Activated T-helper 2 cell treated with anti-CD3 and anti-CD28 coated beads, Interferon-gamma antibody, Interleukin-2, Interleukin-4, amounts not matched to agents 10 μg/mL and 5 μg/mL and 100 μg/mL, durations not matched to agents 14 hours and 24 hours and 36 hours (primary cell): ENCODE results near the gene ATP10B. TPM values are rescaled to one million over a fixed set of nuclear protein-coding genes. Genes with fewer than 3 reads are reported as not detected.

Source experiments
- DNase-seq: peaks from one replicate; pipeline ENCODE4 v3.0.0; 2021; ENCODE audit warnings: low spot score
- H3K27ac Mint-ChIP-seq: one replicate; pipeline ENCODE4 v1.8.0; 2021; ENCODE audit warnings: mixed read lengths
- H3K27me3 Mint-ChIP-seq: one replicate; pipeline ENCODE4 v1.8.0; 2021; ENCODE audit warnings: low read depth, mixed read lengths
- H3K36me3 Mint-ChIP-seq: one replicate; pipeline ENCODE4 v1.8.0; 2021; ENCODE audit warnings: low read depth, mixed read lengths
- H3K4me1 Mint-ChIP-seq: one replicate; pipeline ENCODE4 v1.8.0; 2021; ENCODE audit warnings: low read depth, mixed read lengths
- H3K4me3 Mint-ChIP-seq: one replicate; pipeline ENCODE4 v1.8.0; 2021; ENCODE audit warnings: low read depth, mild to moderate bottlenecking, moderate library complexity, mixed read lengths
- H3K9me3 Mint-ChIP-seq: one replicate; pipeline ENCODE4 v1.8.0; 2021; ENCODE audit warnings: mixed read lengths
- intact Hi-C: fragments of 100-400 bp; cut with micrococcal nuclease; formaldehyde crosslinking; loops from one replicate; pipeline ENCODE4 v1.15.1; 2023
- total RNA-seq: library from RNA; stranded (reverse); gene quantifications from 2 replicates; pipeline ENCODE4 v1.2.3, GENCODE V29; 2022

The ATP10B gene
- total RNA-seq, 1 donor from 2014 or later: not detected

- Mint-ChIP-seq H3K27me3 (peaks cover 4% of the 10 kb centered on the region), H3K9me3 (no peaks in the 10 kb centered on the region), H3K36me3 (no peaks in the 10 kb centered on the region), H3K4me1 (no peaks in the 10 kb centered on the region), H3K27ac (no peak overlapping the region), H3K4me3 (no peak overlapping the region)
- no peak for DNase-seq
- intact Hi-C loops: no loop called here
Measured at GRCh38 chr5:160627921-160628618, 223.9 kb downstream of the ATP10B start.

- Mint-ChIP-seq H3K27me3 (peaks cover 9% of the 10 kb centered on the region), H3K27ac (no peak overlapping the region), H3K4me1 (no peaks in the 10 kb centered on the region), H3K9me3 (no peaks in the 10 kb centered on the region), H3K4me3 (no peak overlapping the region), H3K36me3 (no peaks in the 10 kb centered on the region)
- intact Hi-C loops: no loop called here
- DNase-seq: no peak
Measured at GRCh38 chr5:160626322-160626721, 225.7 kb downstream of the ATP10B start.

GRCh38 chr5:160621526-160621925 lies 230.5 kb downstream of the ATP10B start:
- H3K4me3 Mint-ChIP-seq: no peak overlapping the region

GRCh38 chr5:160620401-160620800 lies 231.6 kb downstream of the ATP10B start:
- Mint-ChIP-seq H3K9me3 (no peaks in the 10 kb centered on the region), H3K36me3 (no peaks in the 10 kb centered on the region), H3K4me1 (no peaks in the 10 kb centered on the region), H3K27ac (no peak overlapping the region), H3K4me3 (no peak overlapping the region), H3K27me3 (peaks cover 7% of the 10 kb centered on the region)
- DNase-seq: no peak
- intact Hi-C loops: no loop called here

More at GRCh38 chr5:160621526-160621925, 230.5 kb downstream of the ATP10B start:
- intact Hi-C loops: no loop called here
- DNase-seq: no peak
- H3K9me3 Mint-ChIP-seq: no peaks in the 10 kb centered on the region
- H3K36me3 Mint-ChIP-seq: no peaks in the 10 kb centered on the region
- H3K4me1 Mint-ChIP-seq: no peaks in the 10 kb centered on the region
- peaks cover 7% of the 10 kb centered on the region for H3K27me3 Mint-ChIP-seq
- H3K27ac Mint-ChIP-seq: no peak overlapping the region

- DNase-seq: no peak
- Mint-ChIP-seq H3K9me3 (no peaks in the 10 kb centered on the region), H3K36me3 (no peaks in the 10 kb centered on the region), H3K27ac (no peak overlapping the region), H3K4me1 (no peaks in the 10 kb centered on the region), H3K27me3 (peaks cover 5% of the 10 kb centered on the region), H3K4me3 (no peak overlapping the region)
- intact Hi-C loops: no loop called here
Measured at GRCh38 chr5:160619381-160619780, 232.6 kb downstream of the ATP10B start.

GRCh38 chr5:160618286-160618685 lies 233.7 kb downstream of the ATP10B start:
- Mint-ChIP-seq H3K36me3 (no peaks in the 10 kb centered on the region), H3K27me3 (peaks cover 5% of the 10 kb centered on the region), H3K4me1 (no peaks in the 10 kb centered on the region), H3K27ac (no peak overlapping the region), H3K4me3 (no peak overlapping the region), H3K9me3 (no peaks in the 10 kb centered on the region)
- no peak for DNase-seq
- intact Hi-C loops: no loop called here

GRCh38 chr5:160616712-160617497 lies 235.1 kb downstream of the ATP10B start:
- H3K4me3 Mint-ChIP-seq: no peak overlapping the region
- no peaks in the 10 kb centered on the region for H3K4me1 Mint-ChIP-seq
- intact Hi-C loops: no loop called here
- no peak overlapping the region for H3K27ac Mint-ChIP-seq
- H3K27me3 Mint-ChIP-seq: no peaks in the 10 kb centered on the region
- no peaks in the 10 kb centered on the region for H3K9me3 Mint-ChIP-seq
- DNase-seq: no peak
- H3K36me3 Mint-ChIP-seq: no peaks in the 10 kb centered on the region

- Mint-ChIP-seq H3K4me1 (no peaks in the 10 kb centered on the region), H3K9me3 (no peaks in the 10 kb centered on the region), H3K4me3 (no peak overlapping the region), H3K27ac (no peak overlapping the region), H3K27me3 (peaks cover 2% of the 10 kb centered on the region), H3K36me3 (no peaks in the 10 kb centered on the region)
- no peak for DNase-seq
- intact Hi-C loops: no loop called here
Measured at GRCh38 chr5:160614136-160614535, 237.9 kb downstream of the ATP10B start.

GRCh38 chr5:160605266-160605665 lies 246.7 kb downstream of the ATP10B start:
- H3K4me3 Mint-ChIP-seq: no peak overlapping the region
- H3K27me3 Mint-ChIP-seq: no peaks in the 10 kb centered on the region
- no peak overlapping the region for H3K27ac Mint-ChIP-seq
- no peak for DNase-seq
- no peaks in the 10 kb centered on the region for H3K9me3 Mint-ChIP-seq
- intact Hi-C loops: no loop called here
- no peaks in the 10 kb centered on the region for H3K4me1 Mint-ChIP-seq
- no peaks in the 10 kb centered on the region for H3K36me3 Mint-ChIP-seq

- Mint-ChIP-seq H3K9me3 (no peaks in the 10 kb centered on the region), H3K27ac (no peak overlapping the region), H3K4me3 (no peak overlapping the region), H3K4me1 (no peaks in the 10 kb centered on the region), H3K27me3 (no peaks in the 10 kb centered on the region), H3K36me3 (no peaks in the 10 kb centered on the region)
- DNase-seq: no peak
- intact Hi-C loops: no loop called here
Measured at GRCh38 chr5:160604484-160604883, 247.5 kb downstream of the ATP10B start.

GRCh38 chr5:160602744-160603143 lies 249.3 kb downstream of the ATP10B start:
- DNase-seq: no peak
- Mint-ChIP-seq H3K9me3 (no peaks in the 10 kb centered on the region), H3K27ac (no peak overlapping the region), H3K36me3 (no peaks in the 10 kb centered on the region), H3K4me1 (no peaks in the 10 kb centered on the region), H3K27me3 (no peaks in the 10 kb centered on the region), H3K4me3 (no peak overlapping the region)
- intact Hi-C loops: no loop called here

GRCh38 chr5:160601046-160601445 lies 251.0 kb downstream of the ATP10B start:
- Mint-ChIP-seq H3K27me3 (no peaks in the 10 kb centered on the region), H3K36me3 (no peaks in the 10 kb centered on the region), H3K9me3 (no peaks in the 10 kb centered on the region), H3K4me3 (no peak overlapping the region), H3K27ac (no peak overlapping the region), H3K4me1 (no peaks in the 10 kb centered on the region)
- intact Hi-C loops: no loop called here
- no peak for DNase-seq

- DNase-seq: no peak
- Mint-ChIP-seq H3K9me3 (no peaks in the 10 kb centered on the region), H3K27me3 (peaks cover 9% of the 10 kb centered on the region), H3K4me1 (no peaks in the 10 kb centered on the region), H3K4me3 (no peak overlapping the region), H3K36me3 (no peaks in the 10 kb centered on the region), H3K27ac (no peak overlapping the region)
- intact Hi-C loops: no loop called here
Measured at GRCh38 chr5:160573318-160573717, 278.7 kb downstream of the ATP10B start.
